Thyroid gland (tissue), 4 donors: ENCODE results near the gene EPB41L4A.

Experiments used
- POLR2A ChIP-seq, 2 donors: fragments of 450-650 bp; IDR thresholded peaks; one replicate each; pipeline ENCODE4 v1.6.1; 2017; ENCODE audit warnings: antibody characterized with exemption in 2 of 2, mild to moderate bottlenecking in 2 of 2, moderate library complexity in 1 of 2
- TF ChIP-seq, protein P1 (sequence below), 6 experiments: fragments of 200-600 bp in 3 of 6; fragments of 450-650 bp in 3 of 6; sonication (generic) in 3 of 6; IDR thresholded peaks; one replicate each; pipeline ENCODE4 v1.5.1; 2016 to 2019; ENCODE audit warnings: antibody characterized with exemption in 6 of 6, mild to moderate bottlenecking in 2 of 6, inconsistent platforms in 1 of 6, moderate library complexity in 1 of 6

DNA sequence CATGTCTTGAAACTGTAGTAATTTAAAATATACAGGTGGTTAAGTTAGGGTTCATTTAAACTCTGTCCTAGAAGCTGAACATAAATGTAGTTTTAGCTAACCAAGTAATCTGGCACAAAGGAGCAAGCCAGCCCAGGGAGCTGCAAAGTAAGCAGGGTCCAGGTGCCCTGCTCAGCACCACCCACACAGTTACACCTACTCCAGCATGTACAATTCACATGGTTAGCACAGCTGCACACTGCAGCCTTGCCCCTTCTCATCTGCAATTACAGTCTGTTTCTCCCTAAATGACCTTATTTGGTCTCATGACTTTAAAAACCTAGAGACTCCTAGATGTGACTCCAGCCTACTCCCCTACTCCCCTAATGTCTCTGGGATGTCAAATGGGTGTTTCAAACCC lies 128.4 kb downstream of the EPB41L4A start:
- TF ChIP-seq, protein P1, sequence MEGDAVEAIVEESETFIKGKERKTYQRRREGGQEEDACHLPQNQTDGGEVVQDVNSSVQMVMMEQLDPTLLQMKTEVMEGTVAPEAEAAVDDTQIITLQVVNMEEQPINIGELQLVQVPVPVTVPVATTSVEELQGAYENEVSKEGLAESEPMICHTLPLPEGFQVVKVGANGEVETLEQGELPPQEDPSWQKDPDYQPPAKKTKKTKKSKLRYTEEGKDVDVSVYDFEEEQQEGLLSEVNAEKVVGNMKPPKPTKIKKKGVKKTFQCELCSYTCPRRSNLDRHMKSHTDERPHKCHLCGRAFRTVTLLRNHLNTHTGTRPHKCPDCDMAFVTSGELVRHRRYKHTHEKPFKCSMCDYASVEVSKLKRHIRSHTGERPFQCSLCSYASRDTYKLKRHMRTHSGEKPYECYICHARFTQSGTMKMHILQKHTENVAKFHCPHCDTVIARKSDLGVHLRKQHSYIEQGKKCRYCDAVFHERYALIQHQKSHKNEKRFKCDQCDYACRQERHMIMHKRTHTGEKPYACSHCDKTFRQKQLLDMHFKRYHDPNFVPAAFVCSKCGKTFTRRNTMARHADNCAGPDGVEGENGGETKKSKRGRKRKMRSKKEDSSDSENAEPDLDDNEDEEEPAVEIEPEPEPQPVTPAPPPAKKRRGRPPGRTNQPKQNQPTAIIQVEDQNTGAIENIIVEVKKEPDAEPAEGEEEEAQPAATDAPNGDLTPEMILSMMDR (IDR thresholded peaks at IDR 0.05): no peak
- TF ChIP-seq POLR2A (IDR thresholded peaks at IDR 0.05): no peak
